Small intestine (tissue), 7 donors: ENCODE results near the gene CYSRT1. TPM values are rescaled to one million over a fixed set of nuclear protein-coding genes. Genes with fewer than 3 reads are reported as not detected.

Source experiments
- DNase-seq, 2 donors: peaks; one replicate each; pipeline versions ENCODE4 v3.0.0 to v3.0.0-alpha.2; 2013
- FAIRE-seq: peaks from 2 replicates; lab custom pipeline; 2012; peaks lifted over from hg19 to GRCh38; lab: Jason Lieb, UNC
- H3K27ac ChIP-seq, 3 donors: one replicate each; pipeline ENCODE4 v1.5.1; 2013; ENCODE audit warnings: low read length in 2 of 3, mild to moderate bottlenecking in 2 of 3, control low read depth in 1 of 3, inconsistent platforms in 1 of 3, low read depth in 1 of 3, moderate library complexity in 1 of 3
- H3K27me3 ChIP-seq, 3 donors: one replicate each; pipeline ENCODE4 v1.6.1; 2013; ENCODE audit warnings: low read length in 3 of 3, inconsistent platforms in 1 of 3; ENCODE audit not compliant: control insufficient read depth in 3 of 3, insufficient read depth in 3 of 3
- H3K36me3 ChIP-seq, 3 donors: one replicate each; pipeline ENCODE4 v1.6.1; 2013; ENCODE audit warnings: low read length in 3 of 3, inconsistent platforms in 1 of 3, low read depth in 1 of 3, mild to moderate bottlenecking in 1 of 3, moderate library complexity in 1 of 3; ENCODE audit not compliant: control insufficient read depth in 3 of 3, insufficient read depth in 2 of 3
- H3K4me1 ChIP-seq, 3 donors: one replicate each; pipeline ENCODE4 v1.6.1; 2013; ENCODE audit warnings: low read length in 2 of 3, inconsistent platforms in 1 of 3, low read depth in 1 of 3, mild to moderate bottlenecking in 1 of 3, moderate library complexity in 1 of 3; ENCODE audit not compliant: control insufficient read depth in 3 of 3, insufficient read depth in 2 of 3
- H3K4me3 ChIP-seq, 3 donors: one replicate each; pipeline ENCODE4 v1.5.1; 2013; ENCODE audit warnings: low read length in 3 of 3, control low read depth in 1 of 3, inconsistent platforms in 1 of 3, low read depth in 1 of 3, mild to moderate bottlenecking in 1 of 3, moderate library complexity in 1 of 3
- H3K9me3 ChIP-seq, 2 donors: one replicate each; pipeline ENCODE4 v1.6.1; 2013; ENCODE audit warnings: low read depth in 1 of 2, low read length in 1 of 2; ENCODE audit not compliant: control insufficient read depth in 2 of 2, insufficient read depth in 1 of 2
- WGBS, 3 donors: extraction: QIAGEN DNeasy Blood & Tissue Kit; methylation state at CpG; one replicate each; pipeline ENCODE4 v1.1.7; 2013; 5-methylcytosine and 5-hydroxymethylcytosine counted together
- polyA plus RNA-seq, 4 donors: library from polyadenylated mRNA; stranded (reverse) in 3 of 4; unstranded in 1 of 4; fragments of 200-250 nt in 3 of 4; fragments of 120-200 nt in 1 of 4; gene quantifications; one replicate each; pipeline versions ENCODE4 v1.2.1 to v1.2.3, GENCODE V29; 2013
- donor health status: healthy with polysubstance abuse.
- donor health status: control.
- donor health status: control.
- donor health status: Bipolar disorder and iron deficiency.
- donor health status: healthy.

Gene CYSRT1
- polyA plus RNA-seq, 4 donors, result 0.57 to 70.0 (median 1.5) TPM

GRCh38 chr9:137218212-137218753, 6.7 kb upstream of the CYSRT1 start:
- no peaks in the 10 kb centered on the region for H3K27me3 ChIP-seq
- WGBS, 3 donors, result 55 to 88% (median 65%) methylated on average over 24 to 30 of the region's 30 CpGs
- peak overlapping the region in 1 of 3 donors; percentile 65 for H3K4me3 ChIP-seq
- H3K36me3 ChIP-seq, result peaks cover 0 to 55% (median 3%) of the 10 kb centered on the region in 3 donors
- H3K27ac ChIP-seq, result peak overlapping the region; percentile 41 to 95 (median 78)
- no peaks in the 10 kb centered on the region for H3K9me3 ChIP-seq
- no peak for FAIRE-seq
- DNase-seq, result no peak
- peaks cover 0 to 30% (median 0%) of the 10 kb centered on the region in 3 donors for H3K4me1 ChIP-seq

DNA sequence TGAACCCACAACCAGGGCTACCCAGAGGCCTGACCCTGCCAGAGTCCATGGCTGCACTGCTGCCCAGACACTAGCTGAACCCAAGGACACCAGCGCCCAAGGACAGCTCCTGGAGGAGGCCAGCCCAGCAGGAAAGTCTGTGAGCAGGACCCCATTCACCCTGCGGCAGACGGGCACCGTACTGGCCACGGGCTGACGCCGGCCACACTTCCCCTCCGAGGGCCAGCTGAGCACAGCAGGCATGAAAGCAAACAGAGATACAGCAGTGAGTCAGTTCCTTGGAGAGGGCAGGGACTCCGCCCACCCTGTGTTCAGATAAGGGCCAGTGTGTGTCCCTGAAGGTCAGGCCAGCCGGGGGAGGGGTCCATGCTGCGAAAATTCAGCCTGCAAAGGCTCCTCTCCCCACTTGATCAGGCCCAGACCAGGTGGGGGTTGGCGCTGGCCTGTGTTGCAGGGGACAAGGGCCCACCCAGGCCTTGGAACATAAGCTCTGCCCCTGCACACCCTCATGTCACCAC, 6.2 kb upstream of the CYSRT1 start:
- peak overlapping the region; percentile 41 to 78 (median 68) for H3K27ac ChIP-seq
- FAIRE-seq (no peak), DNase-seq (peak; percentile 78 to 86)
- 23 to 57% (median 36%) methylated on average over 12 of the region's 12 CpGs for WGBS, 3 donors
- peak overlapping the region in 1 of 3 donors; percentile 65 for H3K4me3 ChIP-seq
- H3K36me3 ChIP-seq, result peaks cover 0 to 55% (median 3%) of the 10 kb centered on the region in 3 donors
- H3K9me3 ChIP-seq, result no peaks in the 10 kb centered on the region
- peaks cover 0 to 30% (median 0%) of the 10 kb centered on the region in 3 donors for H3K4me1 ChIP-seq
- no peaks in the 10 kb centered on the region for H3K27me3 ChIP-seq

DNA sequence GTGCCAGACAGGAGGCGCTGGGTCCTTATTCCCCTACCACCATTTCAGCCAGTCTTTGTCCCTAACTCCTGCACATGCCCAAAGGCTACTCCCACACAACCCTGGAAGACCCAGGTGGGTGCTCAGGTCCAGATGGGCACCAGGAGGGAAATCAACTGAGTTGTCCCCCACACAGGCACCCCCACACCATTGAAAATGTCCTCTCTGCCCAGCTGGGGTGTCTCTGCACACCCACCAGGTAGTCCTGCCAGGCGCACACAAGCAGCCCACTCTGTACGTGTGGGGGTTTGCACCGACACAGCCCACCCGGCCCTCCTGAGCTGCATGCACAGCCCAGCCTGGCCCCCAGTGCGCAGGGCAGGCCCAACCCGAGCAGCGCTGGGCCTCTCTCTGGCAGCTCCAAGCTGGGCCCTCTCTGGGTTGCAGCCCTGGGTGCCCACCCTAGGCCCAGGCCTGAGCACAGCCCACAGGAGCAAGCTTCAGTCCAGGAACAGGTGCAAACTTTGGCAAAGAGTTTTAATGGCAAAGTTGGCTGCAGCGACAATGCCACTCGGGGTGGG, 5.1 kb upstream of the CYSRT1 start:
- no peak overlapping the region for H3K27ac ChIP-seq
- no peaks in the 10 kb centered on the region for H3K9me3 ChIP-seq
- no peak overlapping the region for H3K4me3 ChIP-seq
- peaks cover 0 to 38% (median 0%) of the 10 kb centered on the region in 3 donors for H3K4me1 ChIP-seq
- no peaks in the 10 kb centered on the region for H3K27me3 ChIP-seq
- peaks cover 0 to 46% (median 3%) of the 10 kb centered on the region in 3 donors for H3K36me3 ChIP-seq
- 84 to 91% (median 90%) methylated on average over 10 of the region's 10 CpGs for WGBS, 3 donors
- no peak for DNase-seq
- FAIRE-seq, result no peak

DNA sequence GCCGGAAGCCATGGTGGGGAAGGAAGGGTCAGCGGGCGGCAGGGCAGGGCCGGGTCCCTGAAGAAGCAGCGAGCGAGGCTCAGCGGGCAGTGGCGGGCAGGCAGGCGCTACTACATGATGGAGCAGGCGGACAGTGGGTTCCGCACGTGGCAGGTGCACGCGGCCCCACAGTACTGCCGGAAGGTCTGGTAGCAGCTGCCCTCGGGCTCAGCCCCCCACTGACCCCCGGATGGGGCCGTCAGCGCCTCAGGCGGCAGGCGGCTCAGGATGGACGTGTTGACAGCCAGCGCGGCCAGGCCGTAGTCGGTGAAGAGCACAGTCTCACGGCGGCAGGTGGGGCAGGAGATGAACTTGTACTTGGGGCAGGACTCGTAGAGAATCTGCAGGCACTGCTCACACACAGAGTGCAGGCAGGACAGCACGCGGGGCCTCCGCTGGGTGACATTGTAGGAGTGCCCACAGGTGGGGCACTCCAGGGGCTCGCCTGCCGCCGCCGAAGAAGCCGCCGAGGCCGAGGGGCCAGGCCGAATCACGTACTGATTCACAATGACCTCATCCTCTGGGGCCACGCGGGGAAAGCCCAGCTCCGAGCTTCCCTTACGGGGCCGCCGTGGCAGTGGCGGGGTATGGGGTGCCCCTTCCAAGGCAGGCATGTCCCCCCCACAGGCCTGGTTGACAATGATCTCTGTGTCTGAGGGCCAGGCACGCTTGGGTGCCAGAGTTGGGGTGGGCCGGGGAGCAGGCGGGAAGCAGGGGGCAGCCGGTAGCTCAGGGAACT, 4.5 kb upstream of the CYSRT1 start:
- FAIRE-seq (no peak), DNase-seq (no peak)
- Histone ChIP-seq H3K9me3 (no peaks in the 10 kb centered on the region), H3K27ac (no peak overlapping the region), H3K4me3 (no peak overlapping the region), H3K4me1 (peaks cover 0 to 44% (median 0%) of the 10 kb centered on the region in 3 donors), H3K36me3 (peaks cover 0 to 39% (median 3%) of the 10 kb centered on the region in 3 donors), H3K27me3 (no peaks in the 10 kb centered on the region)
- 89 to 93% (median 89%) methylated on average over 45 to 52 of the region's 52 CpGs for WGBS, 3 donors

GRCh38 chr9:137221095-137221505, 3.9 kb upstream of the CYSRT1 start:
- peak overlapping the region in 1 of 3 donors; percentile 61 for H3K4me3 ChIP-seq
- no peaks in the 10 kb centered on the region for H3K27me3 ChIP-seq
- H3K4me1 ChIP-seq, result peaks cover 0 to 50% (median 0%) of the 10 kb centered on the region in 3 donors
- WGBS, 3 donors, result 77 to 89% (median 80%) methylated on average over 8 to 14 of the region's 14 CpGs
- DNase-seq (no peak), FAIRE-seq (no peak)
- H3K27ac ChIP-seq, result no peak overlapping the region
- no peaks in the 10 kb centered on the region for H3K9me3 ChIP-seq
- H3K36me3 ChIP-seq, result peaks cover 0 to 33% (median 0%) of the 10 kb centered on the region in 3 donors

DNA sequence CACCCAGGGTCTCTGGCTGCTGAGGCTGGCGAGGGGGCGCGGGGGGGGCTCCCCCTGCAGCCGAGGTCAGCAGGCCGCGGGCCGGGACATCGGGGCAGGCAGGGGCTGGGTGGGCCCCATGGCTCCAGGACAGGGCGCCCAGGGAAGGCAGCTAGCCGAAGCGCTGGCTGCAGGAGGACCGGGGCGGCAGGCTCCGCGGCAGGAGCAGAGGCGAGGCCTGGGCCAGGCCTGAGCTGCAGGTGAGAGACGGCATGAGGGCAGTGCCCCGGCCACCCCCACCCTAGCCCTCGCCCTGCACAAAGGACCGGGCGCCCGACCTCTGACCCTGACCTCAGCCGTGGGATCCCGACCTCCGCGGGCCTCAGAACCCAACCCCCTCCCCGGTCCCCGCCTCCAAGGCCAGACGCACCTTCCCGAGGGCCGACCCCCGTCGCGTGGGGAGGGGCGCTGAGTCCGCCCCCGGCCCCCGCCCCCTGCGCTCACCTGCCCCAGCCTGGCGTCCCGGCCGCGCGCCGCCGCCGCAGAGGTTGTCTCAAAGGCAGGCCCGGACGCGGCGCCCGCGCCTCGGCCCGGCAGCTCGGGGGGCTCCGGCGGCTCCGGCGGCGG, 3.4 kb upstream of the CYSRT1 start:
- 1 to 10% (median 6%) methylated on average over 38 to 61 of the region's 61 CpGs for WGBS, 3 donors
- peaks cover 0 to 55% (median 0%) of the 10 kb centered on the region in 3 donors for H3K4me1 ChIP-seq
- H3K27me3 ChIP-seq, result no peaks in the 10 kb centered on the region
- no peaks in the 10 kb centered on the region for H3K9me3 ChIP-seq
- DNase-seq (peak in 1 of 2 donors; percentile 48), FAIRE-seq (no peak)
- peak overlapping the region; percentile 32 to 61 (median 35) for H3K4me3 ChIP-seq
- no peak overlapping the region for H3K27ac ChIP-seq
- H3K36me3 ChIP-seq, result peaks cover 0 to 28% (median 0%) of the 10 kb centered on the region in 3 donors

GRCh38 chr9:137222190-137223077, 2.5 kb upstream of the CYSRT1 start, which contains the start of gene RNF208:
Gene RNF208 (minus strand): TSS chr9:137222240. CDS start chr9:137221212, 1,028 bp downstream.
- no peaks in the 10 kb centered on the region for H3K27me3 ChIP-seq
- H3K36me3 ChIP-seq, result peaks cover 0 to 24% (median 0%) of the 10 kb centered on the region in 3 donors
- H3K9me3 ChIP-seq, result no peaks in the 10 kb centered on the region
- H3K4me1 ChIP-seq, result peaks cover 0 to 56% (median 0%) of the 10 kb centered on the region in 3 donors
- 3 to 5% (median 4%) methylated on average over 42 to 88 of the region's 88 CpGs for WGBS, 3 donors
- peak within 1 kb of the TSS; percentile 86 to 90 (median 89) for H3K27ac ChIP-seq
- DNase-seq (peak in 1 of 2 donors; percentile 70), FAIRE-seq (no peak)
- peak within 1 kb of the TSS; percentile 60 to 84 (median 61) for H3K4me3 ChIP-seq
